Hepatocyte (in vitro differentiated cells): ENCODE measurements around the gene ACTR6. TPM values are rescaled to one million over a fixed set of nuclear protein-coding genes. Genes with fewer than 3 reads are reported as not detected.
A peak's percentile ranks its signal among the peaks of the same experiment; 100 is the strongest.

ENCODE experiments used
- DNase-seq: peaks from one replicate; pipeline ENCODE4 v3.0.0-alpha.2; 2016; ENCODE audit warnings: low spot score
- H2AFZ ChIP-seq: fragments of 200-600 bp; sonication (generic); 2 replicates; pipeline ENCODE4 v1.6.0; 2016; ENCODE audit warnings: antibody characterized with exemption, mild to moderate bottlenecking
- H3K27ac ChIP-seq: fragments of 200-600 bp; sonication (generic); 2 replicates; pipeline ENCODE4 v1.5.1; 2016; ENCODE audit warnings: mild to moderate bottlenecking
- H3K27me3 ChIP-seq: fragments of 200-600 bp; sonication (generic); 2 replicates; pipeline ENCODE4 v1.6.1; 2016
- H3K36me3 ChIP-seq: fragments of 200-600 bp; sonication (generic); replicated peaks from 2 replicates; pipeline ENCODE4 v1.5.1; 2016; ENCODE audit warnings: low read depth; ENCODE audit not compliant: insufficient read depth
- H3K4me1 ChIP-seq: fragments of 200-600 bp; sonication (generic); 2 replicates; pipeline ENCODE4 v1.5.1; 2016; ENCODE audit warnings: mild to moderate bottlenecking, moderate library complexity; ENCODE audit not compliant: insufficient read depth
- H3K4me2 ChIP-seq: fragments of 200-600 bp; sonication (generic); 2 replicates; pipeline ENCODE4 v1.6.0; 2016
- H3K4me3 ChIP-seq: fragments of 200-600 bp; sonication (generic); 2 replicates; pipeline ENCODE4 v1.5.1; 2016; ENCODE audit warnings: mild to moderate bottlenecking
- H3K79me2 ChIP-seq: fragments of 200-600 bp; sonication (generic); 2 replicates; pipeline ENCODE4 v1.6.0; 2017; ENCODE audit warnings: mild to moderate bottlenecking
- H3K9me2 ChIP-seq: fragments of 200-600 bp; sonication (generic); replicated peaks from 2 replicates; pipeline ENCODE4 v1.6.0; 2017; ENCODE audit warnings: mild to moderate bottlenecking; ENCODE audit not compliant: insufficient read depth
- H3K9me3 ChIP-seq: fragments of 200-600 bp; sonication (generic); 2 replicates; pipeline ENCODE4 v1.5.1; 2016; ENCODE audit warnings: low read depth, mild to moderate bottlenecking
- H4K20me1 ChIP-seq: fragments of 200-600 bp; sonication (generic); 2 replicates; pipeline ENCODE4 v1.6.0; 2016; ENCODE audit warnings: mild to moderate bottlenecking; ENCODE audit not compliant: insufficient read depth, poor library complexity, severe bottlenecking
- CTCF ChIP-seq: fragments of 200-600 bp; sonication (generic); IDR thresholded peaks from 2 replicates; pipeline ENCODE4 v1.5.1; 2016; ENCODE audit warnings: antibody characterized with exemption, mild to moderate bottlenecking; ENCODE audit not compliant: poor library complexity
- EZH2 ChIP-seq: fragments of 200-600 bp; sonication (generic); IDR thresholded peaks from 2 replicates; pipeline ENCODE4 v1.6.1; 2016; ENCODE audit warnings: antibody characterized with exemption, mild to moderate bottlenecking, borderline replicate concordance
- EZH2phosphoT487 ChIP-seq: fragments of 200-600 bp; sonication (generic); IDR thresholded peaks from one replicate; pipeline ENCODE4 v1.6.1; 2018; ENCODE audit warnings: antibody characterized with exemption, mild to moderate bottlenecking, low read depth, moderate library complexity; ENCODE audit not compliant: unreplicated experiment, severe bottlenecking
- WGBS: methylation state at CpG from one replicate; pipeline ENCODE4 v1.1.6; 2016; ENCODE audit warnings: low lambda C conversion rate; ENCODE audit errors: missing lambda C conversion rate; 5-methylcytosine and 5-hydroxymethylcytosine counted together
- polyA plus RNA-seq: library from polyadenylated mRNA; unstranded; fragments of >200 nt; fragmentation: Nextera tagmentation; extraction: Ambion mirVana; gene quantifications from 2 replicates; pipeline ENCODE4 v1.2.1, GENCODE V29; 2016
- total RNA-seq: library from RNA; depleted of rRNA; stranded (reverse); fragments of >200 nt; gene quantifications from 2 replicates; pipeline ENCODE4 v1.2.3, GENCODE V29; 2014

The ACTR6 gene
- total and polyA plus RNA-seq, 2 experiments from 2014 or later = 18.0 to 38.0 TPM

DNA sequence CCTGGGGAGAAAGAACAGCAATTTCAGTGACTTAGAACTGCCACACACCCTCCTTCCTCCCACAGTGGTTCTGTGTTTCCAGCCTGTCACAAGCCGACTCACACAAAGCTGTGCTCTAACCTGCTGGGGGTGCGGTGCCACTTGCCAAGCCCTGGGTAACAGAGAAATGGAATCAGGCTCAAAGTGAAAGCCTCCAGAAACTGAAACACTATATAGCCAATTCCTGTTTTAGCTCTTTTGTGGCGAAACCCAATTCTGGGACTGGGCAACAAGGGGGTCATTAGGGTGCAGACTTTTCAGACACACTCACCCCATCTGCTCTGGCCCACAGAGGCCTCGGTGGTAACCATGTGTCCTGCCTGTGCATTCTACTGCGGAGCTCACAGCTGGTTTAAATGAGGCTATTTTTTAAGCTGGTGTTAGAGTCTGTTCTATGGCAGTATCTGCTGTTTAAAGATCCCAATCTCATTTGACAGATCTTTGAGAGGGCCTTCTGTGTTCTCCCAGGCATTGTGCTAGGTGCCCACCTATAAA lies 15.2 kb upstream of the ACTR6 start:
- Histone ChIP-seq H4K20me1 (no peaks in the 10 kb centered on the region), H3K4me1 (no peaks in the 10 kb centered on the region), H3K27me3 (no peaks in the 10 kb centered on the region), H3K79me2 (no peaks in the 10 kb centered on the region), H3K9me3 (no peaks in the 10 kb centered on the region), H3K27ac (no peak overlapping the region), H3K4me3 (no peak overlapping the region), H3K9me2 (no peaks in the 10 kb centered on the region), H3K36me3 (no peaks in the 10 kb centered on the region), H3K4me2 (peak overlapping the region; percentile 19), H2AFZ (no peak overlapping the region)
- no peak for TF ChIP-seq CTCF
- no peak for TF ChIP-seq EZH2
- DNase-seq = no peak
- 71% methylated on average over 5 of the region's 5 CpGs for WGBS

GRCh38 chr12:100186071-100186470 lies 14.5 kb upstream of the ACTR6 start:
- no peaks in the 10 kb centered on the region for H3K79me2 ChIP-seq
- H3K9me2 ChIP-seq = no peaks in the 10 kb centered on the region
- no peaks in the 10 kb centered on the region for H3K27me3 ChIP-seq
- H3K36me3 ChIP-seq = no peaks in the 10 kb centered on the region
- no peaks in the 10 kb centered on the region for H4K20me1 ChIP-seq
- no peak for DNase-seq
- no peaks in the 10 kb centered on the region for H3K9me3 ChIP-seq
- H3K4me3 ChIP-seq = no peak overlapping the region
- no peaks in the 10 kb centered on the region for H3K4me1 ChIP-seq
- H2AFZ ChIP-seq = no peak overlapping the region
- WGBS = 62% methylated on average over 6 of the region's 6 CpGs
- no peak overlapping the region for H3K27ac ChIP-seq
- TF ChIP-seq CTCF (no peak), EZH2 (no peak), EZH2phosphoT487 (no peak)
- H3K4me2 ChIP-seq = peak overlapping the region; percentile 19

- no peaks in the 10 kb centered on the region for H3K4me1 ChIP-seq
- H2AFZ ChIP-seq = no peak overlapping the region
- DNase-seq = no peak
- H3K9me2 ChIP-seq = no peaks in the 10 kb centered on the region
- H3K4me3 ChIP-seq = no peak overlapping the region
- H3K27me3 ChIP-seq = no peaks in the 10 kb centered on the region
- H4K20me1 ChIP-seq = no peaks in the 10 kb centered on the region
- no peaks in the 10 kb centered on the region for H3K79me2 ChIP-seq
- H3K9me3 ChIP-seq = no peaks in the 10 kb centered on the region
- H3K27ac ChIP-seq = no peak overlapping the region
- WGBS = 81% methylated on average over 5 of the region's 5 CpGs
- H3K36me3 ChIP-seq = no peaks in the 10 kb centered on the region
- no peak for TF ChIP-seq EZH2
- TF ChIP-seq EZH2phosphoT487 = no peak
- TF ChIP-seq CTCF = no peak
- no peak overlapping the region for H3K4me2 ChIP-seq
Measured at GRCh38 chr12:100187068-100187467, 13.5 kb upstream of the ACTR6 start.
